ENCODE results near the gene LIMA1. TPM values are rescaled to one million over a fixed set of nuclear protein-coding genes. Genes with fewer than 3 reads are reported as not detected.

The LIMA1 gene
- total and polyA plus RNA-seq, 2 of the 4 experiments (the other 2 are of a cell fraction) = 126 to 163 TPM

GRCh38 chr12:50220363-50220995 lies 62.8 kb downstream of the LIMA1 start:
- H3K36me3 ChIP-seq (ENCODE audit: control insufficient read depth, insufficient read depth, low read length) = peaks cover 19% of the 10 kb centered on the region
- peaks cover 9% of the 10 kb centered on the region for H3K9me1 ChIP-seq (ENCODE audit: insufficient read depth, low read length)
- peak overlapping the region; percentile 23; the same call in 1 of the 2 replicates for H2BK20ac ChIP-seq (ENCODE audit: low read depth, low read length)
- H3K23ac ChIP-seq (ENCODE audit: low read depth, low read length) = peak overlapping the region; percentile 78
- dilution Hi-C loops (cut with HindIII; ENCODE audit: low sequenced_read_pairs, unreplicated experiment) = no loop called here
- H3K18ac ChIP-seq (ENCODE audit: low read depth, low read length) = peak overlapping the region; percentile 97
- DNase-seq = peak; percentile 72
- peak overlapping the region; percentile 75; the same call in 2 of the 3 replicates for H2BK15ac ChIP-seq (ENCODE audit: low read depth, low read length)
- peaks cover 14% of the 10 kb centered on the region for H3K4me1 ChIP-seq (ENCODE audit: control insufficient read depth, insufficient read depth, low read length)
- peak overlapping the region; percentile 98 for H2BK5ac ChIP-seq (ENCODE audit: low read depth, low read length, poor library complexity, severe bottlenecking)
- peak overlapping the region; percentile 75 for H3K4me3 ChIP-seq (ENCODE audit: insufficient read depth, low read depth, low read length)
- WGBS, 2 experiments (ENCODE audit: extremely low coverage in 2 of 2, insufficient read length in 1 of 2) = no CpG with 5 or more reads among the region's 4 CpGs
- peak overlapping the region; percentile 88 for H4K91ac ChIP-seq (ENCODE audit: insufficient read depth, low read depth, low read length)
- H3K14ac ChIP-seq (replicated peaks; ENCODE audit: low read depth, low read length) = peak overlapping the region; percentile 95
- H3K4ac ChIP-seq (ENCODE audit: low read depth, low read length) = peak overlapping the region; percentile 88
- peak overlapping the region; percentile 34 to 71 for H4K8ac ChIP-seq (ENCODE audit: low read depth in 2 of 2, low read length in 2 of 2)
- peaks cover 0 to 29% of the 10 kb centered on the region in 2 experiments; a peak in 2 of 4 replicates for H3K79me1 ChIP-seq (ENCODE audit: low read depth in 1 of 2, low read length in 2 of 2)
- no peaks in the 10 kb centered on the region for H3K9me3 ChIP-seq (ENCODE audit: control insufficient read depth, insufficient read depth, low read length)
- H4K5ac ChIP-seq (ENCODE audit: low read depth, low read length) = peak overlapping the region; percentile 88
- peak overlapping the region; percentile 100 for H3K9ac ChIP-seq (ENCODE audit: low read depth, low read length)
- ATAC-seq (ENCODE audit: low read depth) = peak; percentile 15
- no TSS peak for BruUV-seq (replicated peaks)
- no peak overlapping the region for H2AFZ ChIP-seq (replicated peaks; ENCODE audit: low read length, poor library complexity)
- peak overlapping the region; percentile 93 for H3K4me2 ChIP-seq (ENCODE audit: low read depth, low read length)
- peaks cover 22% of the 10 kb centered on the region for H4K20me1 ChIP-seq (ENCODE audit: insufficient read depth, low read length)
- peak overlapping the region; percentile 88 for H3K27ac ChIP-seq (ENCODE audit: insufficient read depth, low read length)
- ChIA-PET POLR2A (ENCODE audit: unreplicated experiment) (interaction anchor here (1.0 to 1.7 kb wide), 2 partner anchors 33 to 110 kb away, joined by 3 to 6 read pairs; no protein-coding TSS in a partner anchor), CTCF (interaction anchor here (0.6 to 1.8 kb wide), 5 partner anchors 8 to 90 kb away, joined by 3 to 6 read pairs (median 3); no protein-coding TSS in a partner anchor)
- no peak overlapping the region for H2AK9ac ChIP-seq (replicated peaks; ENCODE audit: low read depth, low read length, poor library complexity)
- in situ Hi-C loops (cut with MboI; ENCODE audit: low sequenced_read_pairs) = no loop called here
- intact Hi-C loops (cut with micrococcal nuclease) = loop anchor here (1.0 to 5.0 kb wide), 2 partner anchors 63 to 182 kb away; partner anchors contain the start of genes LARP4 and LIMA1
- peak overlapping the region; percentile 76 for H2BK120ac ChIP-seq (ENCODE audit: low read depth, low read length)
- H2AK5ac ChIP-seq (ENCODE audit: low read depth, low read length) = peak overlapping the region; percentile 65; the same call in 1 of the 2 replicates
- H3K56ac ChIP-seq (ENCODE audit: extremely low read depth, insufficient read depth, low read length) = peak overlapping the region; percentile 98
- 0 out of 2 replicates have a peak, but pooled peaks have one; percentile 12 for TF ChIP-seq RAD21 (IDR thresholded peaks at IDR 0.05; ENCODE audit: low read length)
- TF ChIP-seq RFX5 (IDR thresholded peaks at IDR 0.05; ENCODE audit: low read depth, low read length) = no peak
- no peak for TF ChIP-seq USF2 (IDR thresholded peaks at IDR 0.05; ENCODE audit: low read depth, low read length)
- peak; percentile 54; the same call in 1 of the 2 replicates for TF ChIP-seq CEBPB (IDR thresholded peaks at IDR 0.05; ENCODE audit: low read depth, low read length)
- TF ChIP-seq CHD1 (IDR thresholded peaks at IDR 0.05; ENCODE audit: low read depth, low read length) = no peak
- TF ChIP-seq MXI1 (IDR thresholded peaks at IDR 0.05; ENCODE audit: borderline replicate concordance, low read depth, low read length) = no peak
- TF ChIP-seq MAFK (IDR thresholded peaks at IDR 0.05; ENCODE audit: low read depth, low read length) = peak; percentile 65
- no peak for TF ChIP-seq BHLHE40 (IDR thresholded peaks at IDR 0.05; ENCODE audit: low read depth, low read length)
- H3K27me3 ChIP-seq (ENCODE audit: control insufficient read depth, insufficient read depth, low read length) = no peaks in the 10 kb centered on the region

Data from IMR-90 (cell line).